Measurements from ENCODE around the gene CD276. TPM values are rescaled to one million over a fixed set of nuclear protein-coding genes. Genes with fewer than 3 reads are reported as not detected.
A peak's percentile ranks its signal among the peaks of the same experiment; 100 is the strongest.
"Not testable (repeated sequence)": the region's sequence is repeated elsewhere in the genome, so short reads cannot be mapped to it uniquely, and the experiment has no call there.

Gene CD276
- polyA plus RNA-seq, 2 donors = 9.3 to 11.0 TPM

- peak overlapping the region in 1 of 2 donors; percentile 51 for H3K27ac ChIP-seq (ENCODE audit: low read depth in 2 of 2, low read length in 1 of 2)
- H3K36me3 ChIP-seq (ENCODE audit: control insufficient read depth in 2 of 2, insufficient read depth in 2 of 2, low read length in 1 of 2) = no peaks in the 10 kb centered on the region
- peaks cover 0 to 3% of the 10 kb centered on the region in 2 donors for H3K9me3 ChIP-seq (ENCODE audit: control insufficient read depth in 2 of 2, insufficient read depth in 1 of 2, low read depth in 1 of 2, low read length in 1 of 2)
- H3K27me3 ChIP-seq (ENCODE audit: control insufficient read depth in 1 of 2, insufficient read depth in 2 of 2, low read length in 2 of 2) = no peaks in the 10 kb centered on the region
- H3K4me1 ChIP-seq (ENCODE audit: control insufficient read depth in 2 of 2, insufficient read depth in 2 of 2, low read length in 1 of 2) = peaks cover 14 to 22% of the 10 kb centered on the region in 2 donors
- no peak overlapping the region for H3K4me3 ChIP-seq (ENCODE audit: low read depth in 1 of 2, low read length in 2 of 2)
- WGBS, 2 donors = 64 to 68% methylated on average over 16 of the region's 16 CpGs
Measured at GRCh38 chr15:73695773-73696640, 11.8 kb downstream of the CD276 start.

- Histone ChIP-seq H3K36me3 (ENCODE audit: control insufficient read depth in 2 of 2, insufficient read depth in 2 of 2, low read length in 1 of 2) (no peaks in the 10 kb centered on the region), H3K27me3 (ENCODE audit: control insufficient read depth in 1 of 2, insufficient read depth in 2 of 2, low read length in 2 of 2) (no peaks in the 10 kb centered on the region), H3K27ac (ENCODE audit: low read depth in 2 of 2, low read length in 1 of 2) (peak overlapping the region in 1 of 2 donors; percentile 51), H3K9me3 (ENCODE audit: control insufficient read depth in 2 of 2, insufficient read depth in 1 of 2, low read depth in 1 of 2, low read length in 1 of 2) (peaks cover 0 to 3% of the 10 kb centered on the region in 2 donors), H3K4me1 (ENCODE audit: control insufficient read depth in 2 of 2, insufficient read depth in 2 of 2, low read length in 1 of 2) (peaks cover 11 to 19% of the 10 kb centered on the region in 2 donors), H3K4me3 (ENCODE audit: low read depth in 1 of 2, low read length in 2 of 2) (no peak overlapping the region)
- 36 to 59% methylated on average over 1 of the region's 1 CpG for WGBS, 2 donors
Measured at GRCh38 chr15:73696641-73697001, 12.4 kb downstream of the CD276 start.

GRCh38 chr15:73697033-73697467 is 12.9 kb downstream of the CD276 start:
- Histone ChIP-seq H3K4me3 (ENCODE audit: low read depth in 1 of 2, low read length in 2 of 2) (no peak overlapping the region), H3K27me3 (ENCODE audit: control insufficient read depth in 1 of 2, insufficient read depth in 2 of 2, low read length in 2 of 2) (no peaks in the 10 kb centered on the region), H3K27ac (ENCODE audit: low read depth in 2 of 2, low read length in 1 of 2) (peak overlapping the region in 1 of 2 donors; percentile 51), H3K9me3 (ENCODE audit: control insufficient read depth in 2 of 2, insufficient read depth in 1 of 2, low read depth in 1 of 2, low read length in 1 of 2) (peaks cover 0 to 3% of the 10 kb centered on the region in 2 donors), H3K4me1 (ENCODE audit: control insufficient read depth in 2 of 2, insufficient read depth in 2 of 2, low read length in 1 of 2) (peaks cover 10 to 16% of the 10 kb centered on the region in 2 donors), H3K36me3 (ENCODE audit: control insufficient read depth in 2 of 2, insufficient read depth in 2 of 2, low read length in 1 of 2) (no peaks in the 10 kb centered on the region)
- 4 to 18% methylated on average over 9 of the region's 9 CpGs for WGBS, 2 donors

- 78 to 88% methylated on average over 14 of the region's 14 CpGs for WGBS, 2 donors
- Histone ChIP-seq H3K36me3 (ENCODE audit: control insufficient read depth in 2 of 2, insufficient read depth in 2 of 2, low read length in 1 of 2) (no peaks in the 10 kb centered on the region), H3K27ac (ENCODE audit: low read depth in 2 of 2, low read length in 1 of 2) (no peak overlapping the region), H3K27me3 (ENCODE audit: control insufficient read depth in 1 of 2, insufficient read depth in 2 of 2, low read length in 2 of 2) (no peaks in the 10 kb centered on the region), H3K4me3 (ENCODE audit: low read depth in 1 of 2, low read length in 2 of 2) (no peak overlapping the region), H3K9me3 (ENCODE audit: control insufficient read depth in 2 of 2, insufficient read depth in 1 of 2, low read depth in 1 of 2, low read length in 1 of 2) (peaks cover 0 to 3% of the 10 kb centered on the region in 2 donors), H3K4me1 (ENCODE audit: control insufficient read depth in 2 of 2, insufficient read depth in 2 of 2, low read length in 1 of 2) (peaks cover 10 to 12% of the 10 kb centered on the region in 2 donors)
Measured at GRCh38 chr15:73699249-73700040, 15.3 kb downstream of the CD276 start.

- 35% methylated on average over 13 of the region's 13 CpGs for WGBS, 2 donors
- Histone ChIP-seq H3K27me3 (ENCODE audit: control insufficient read depth in 1 of 2, insufficient read depth in 2 of 2, low read length in 2 of 2) (no peaks in the 10 kb centered on the region), H3K27ac (ENCODE audit: low read depth in 2 of 2, low read length in 1 of 2) (no peak overlapping the region), H3K9me3 (ENCODE audit: control insufficient read depth in 2 of 2, insufficient read depth in 1 of 2, low read depth in 1 of 2, low read length in 1 of 2) (peaks cover 0 to 3% of the 10 kb centered on the region in 2 donors), H3K36me3 (ENCODE audit: control insufficient read depth in 2 of 2, insufficient read depth in 2 of 2, low read length in 1 of 2) (no peaks in the 10 kb centered on the region), H3K4me1 (ENCODE audit: control insufficient read depth in 2 of 2, insufficient read depth in 2 of 2, low read length in 1 of 2) (peaks cover 9 to 10% of the 10 kb centered on the region in 2 donors), H3K4me3 (ENCODE audit: low read depth in 1 of 2, low read length in 2 of 2) (no peak overlapping the region)
Measured at GRCh38 chr15:73700041-73700842, 16.1 kb downstream of the CD276 start.

- WGBS, 2 donors = 83 to 88% methylated on average over 28 to 33 of the region's 33 CpGs
- not testable (repeated sequence) for H3K4me1 ChIP-seq (ENCODE audit: control insufficient read depth in 2 of 2, insufficient read depth in 2 of 2, low read length in 1 of 2); H3K27me3 ChIP-seq (ENCODE audit: control insufficient read depth in 1 of 2, insufficient read depth in 2 of 2, low read length in 2 of 2); H3K27ac ChIP-seq (ENCODE audit: low read depth in 2 of 2, low read length in 1 of 2); H3K4me3 ChIP-seq (ENCODE audit: low read depth in 1 of 2, low read length in 2 of 2); H3K9me3 ChIP-seq (ENCODE audit: control insufficient read depth in 2 of 2, insufficient read depth in 1 of 2, low read depth in 1 of 2, low read length in 1 of 2); H3K36me3 ChIP-seq (ENCODE audit: control insufficient read depth in 2 of 2, insufficient read depth in 2 of 2, low read length in 1 of 2)
Measured at GRCh38 chr15:73702311-73703239, 18.4 kb downstream of the CD276 start.

GRCh38 chr15:73703601-73704000 is 19.4 kb downstream of the CD276 start:
- H3K36me3 ChIP-seq (ENCODE audit: control insufficient read depth in 2 of 2, insufficient read depth in 2 of 2, low read length in 1 of 2); H3K27ac ChIP-seq (ENCODE audit: low read depth in 2 of 2, low read length in 1 of 2); H3K4me3 ChIP-seq (ENCODE audit: low read depth in 1 of 2, low read length in 2 of 2); H3K4me1 ChIP-seq (ENCODE audit: control insufficient read depth in 2 of 2, insufficient read depth in 2 of 2, low read length in 1 of 2); H3K9me3 ChIP-seq (ENCODE audit: control insufficient read depth in 2 of 2, insufficient read depth in 1 of 2, low read depth in 1 of 2, low read length in 1 of 2); H3K27me3 ChIP-seq (ENCODE audit: control insufficient read depth in 1 of 2, insufficient read depth in 2 of 2, low read length in 2 of 2): not testable (repeated sequence)
- WGBS, 2 donors = 85 to 89% methylated on average over 14 to 23 of the region's 23 CpGs

- not testable (repeated sequence) for H3K27me3 ChIP-seq (ENCODE audit: control insufficient read depth in 1 of 2, insufficient read depth in 2 of 2, low read length in 2 of 2); H3K9me3 ChIP-seq (ENCODE audit: control insufficient read depth in 2 of 2, insufficient read depth in 1 of 2, low read depth in 1 of 2, low read length in 1 of 2); H3K4me1 ChIP-seq (ENCODE audit: control insufficient read depth in 2 of 2, insufficient read depth in 2 of 2, low read length in 1 of 2); H3K36me3 ChIP-seq (ENCODE audit: control insufficient read depth in 2 of 2, insufficient read depth in 2 of 2, low read length in 1 of 2); H3K4me3 ChIP-seq (ENCODE audit: low read depth in 1 of 2, low read length in 2 of 2); H3K27ac ChIP-seq (ENCODE audit: low read depth in 2 of 2, low read length in 1 of 2)
- 81 to 82% methylated on average over 21 to 23 of the region's 23 CpGs for WGBS, 2 donors
Measured at GRCh38 chr15:73704142-73704868, 20.1 kb downstream of the CD276 start.

All from esophagus (tissue), 2 donors.